Measurements from ENCODE around the gene TACR2.

Gene TACR2

GRCh38 chr10:69383558-69383957, 33.2 kb downstream of the TACR2 start:
- H2BK15ac ChIP-seq (ENCODE audit: low read length): no peak overlapping the region
- H3K36me3 ChIP-seq (replicated peaks in 1 of 2; ENCODE audit: control insufficient read depth in 2 of 2, insufficient read depth in 2 of 2, low read length in 2 of 2): peaks cover 22 to 74% of the 10 kb centered on the region in 2 donors
- no peak overlapping the region for H3K4ac ChIP-seq (ENCODE audit: low read length)
- no peak overlapping the region for H3K9ac ChIP-seq (ENCODE audit: low read depth, low read length, poor library complexity)
- no peak overlapping the region for H3K27ac ChIP-seq (replicated peaks; ENCODE audit: low read length)
- no peak overlapping the region for H3K23ac ChIP-seq (ENCODE audit: low read depth, low read length, poor library complexity)
- no peak overlapping the region for H3K4me2 ChIP-seq (ENCODE audit: insufficient read depth, low read length, poor library complexity, severe bottlenecking)
- no peak for DNase-seq (ENCODE audit: low spot score)
- H2BK5ac ChIP-seq (ENCODE audit: low read length): no peak overlapping the region
- H2AK5ac ChIP-seq (ENCODE audit: low read depth, low read length): no peak overlapping the region
- H2BK120ac ChIP-seq (ENCODE audit: low read depth, low read length): no peak overlapping the region
- H4K8ac ChIP-seq (ENCODE audit: low read depth, low read length): no peak overlapping the region
- H3K79me1 ChIP-seq (ENCODE audit: low read depth, low read length): no peaks in the 10 kb centered on the region
- H4K91ac ChIP-seq (ENCODE audit: low read depth, low read length, poor library complexity): no peak overlapping the region
- H2AFZ ChIP-seq (ENCODE audit: low read length): no peak overlapping the region
- H2BK12ac ChIP-seq (ENCODE audit: low read length): no peak overlapping the region
- H3K4me3 ChIP-seq (ENCODE audit: low read length in 2 of 2): no peak overlapping the region
- no peaks in the 10 kb centered on the region for H3K27me3 ChIP-seq (ENCODE audit: control insufficient read depth in 3 of 3, insufficient read depth in 3 of 3, low read depth in 1 of 3, low read length in 3 of 3)
- H3K18ac ChIP-seq (ENCODE audit: low read length): no peak overlapping the region
- H3K9me3 ChIP-seq (replicated peaks in 1 of 2; ENCODE audit: control insufficient read depth in 2 of 2, insufficient read depth in 1 of 2, low read depth in 1 of 2, low read length in 2 of 2): no peaks in the 10 kb centered on the region
- peaks cover 0 to 2% of the 10 kb centered on the region in 2 donors for H3K4me1 ChIP-seq (ENCODE audit: control insufficient read depth in 2 of 2, insufficient read depth in 1 of 2, low read depth in 1 of 2, low read length in 2 of 2)
- H3K14ac ChIP-seq (ENCODE audit: low read length): no peak overlapping the region
- WGBS, 2 donors (ENCODE audit: extremely low coverage in 2 of 2, insufficient read length in 2 of 2, insufficient replicate concordance in 1 of 2): no CpG with 5 or more reads among the region's 3 CpGs

- Histone ChIP-seq H2BK15ac (ENCODE audit: low read length) (no peak overlapping the region), H3K9me3 (replicated peaks in 1 of 2; ENCODE audit: control insufficient read depth in 2 of 2, insufficient read depth in 1 of 2, low read depth in 1 of 2, low read length in 2 of 2) (no peaks in the 10 kb centered on the region), H3K27ac (replicated peaks; ENCODE audit: low read length) (no peak overlapping the region), H3K23ac (ENCODE audit: low read depth, low read length, poor library complexity) (peak overlapping the region; percentile 82), H3K4ac (ENCODE audit: low read length) (peak overlapping the region; percentile 19), H3K18ac (ENCODE audit: low read length) (no peak overlapping the region), H2AFZ (ENCODE audit: low read length) (no peak overlapping the region), H2BK5ac (ENCODE audit: low read length) (peak overlapping the region; percentile 22), H3K36me3 (replicated peaks in 1 of 2; ENCODE audit: control insufficient read depth in 2 of 2, insufficient read depth in 2 of 2, low read length in 2 of 2) (peaks cover 23 to 64% of the 10 kb centered on the region in 2 donors), H3K9ac (ENCODE audit: low read depth, low read length, poor library complexity) (no peak overlapping the region), H3K4me3 (ENCODE audit: low read length in 2 of 2) (no peak overlapping the region), H3K4me1 (ENCODE audit: control insufficient read depth in 2 of 2, insufficient read depth in 1 of 2, low read depth in 1 of 2, low read length in 2 of 2) (peaks cover 0 to 2% of the 10 kb centered on the region in 2 donors), H3K14ac (ENCODE audit: low read length) (peak overlapping the region; percentile 92), H2BK120ac (ENCODE audit: low read depth, low read length) (no peak overlapping the region), H4K8ac (ENCODE audit: low read depth, low read length) (no peak overlapping the region), H3K27me3 (ENCODE audit: control insufficient read depth in 3 of 3, insufficient read depth in 3 of 3, low read depth in 1 of 3, low read length in 3 of 3) (no peaks in the 10 kb centered on the region), H2AK5ac (ENCODE audit: low read depth, low read length) (no peak overlapping the region), H2BK12ac (ENCODE audit: low read length) (no peak overlapping the region), H3K4me2 (ENCODE audit: insufficient read depth, low read length, poor library complexity, severe bottlenecking) (no peak overlapping the region), H3K79me1 (ENCODE audit: low read depth, low read length) (no peaks in the 10 kb centered on the region), H4K91ac (ENCODE audit: low read depth, low read length, poor library complexity) (no peak overlapping the region)
- DNase-seq (ENCODE audit: low spot score): no peak
- WGBS, 2 donors (ENCODE audit: extremely low coverage in 2 of 2, insufficient read length in 2 of 2, insufficient replicate concordance in 1 of 2): no CpG with 5 or more reads among the region's 26 CpGs
Observed at GRCh38 chr10:69382382-69383117, 34.2 kb downstream of the TACR2 start.

- no peaks in the 10 kb centered on the region for H3K9me3 ChIP-seq (replicated peaks in 1 of 2; ENCODE audit: control insufficient read depth in 2 of 2, insufficient read depth in 1 of 2, low read depth in 1 of 2, low read length in 2 of 2)
- H2BK5ac ChIP-seq (ENCODE audit: low read length): no peak overlapping the region
- WGBS, 2 donors (ENCODE audit: extremely low coverage in 2 of 2, insufficient read length in 2 of 2, insufficient replicate concordance in 1 of 2): no CpG with 5 or more reads among the region's 16 CpGs
- no peak overlapping the region for H4K8ac ChIP-seq (ENCODE audit: low read depth, low read length)
- no peak overlapping the region for H2AFZ ChIP-seq (ENCODE audit: low read length)
- H3K9ac ChIP-seq (ENCODE audit: low read depth, low read length, poor library complexity): no peak overlapping the region
- H4K91ac ChIP-seq (ENCODE audit: low read depth, low read length, poor library complexity): no peak overlapping the region
- no peak overlapping the region for H2BK15ac ChIP-seq (ENCODE audit: low read length)
- no peak overlapping the region for H3K23ac ChIP-seq (ENCODE audit: low read depth, low read length, poor library complexity)
- no peaks in the 10 kb centered on the region for H3K27me3 ChIP-seq (ENCODE audit: control insufficient read depth in 3 of 3, insufficient read depth in 3 of 3, low read depth in 1 of 3, low read length in 3 of 3)
- DNase-seq (ENCODE audit: low spot score): no peak
- peaks cover 2 to 13% of the 10 kb centered on the region in 2 donors for H3K4me1 ChIP-seq (ENCODE audit: control insufficient read depth in 2 of 2, insufficient read depth in 1 of 2, low read depth in 1 of 2, low read length in 2 of 2)
- H3K27ac ChIP-seq (replicated peaks; ENCODE audit: low read length): no peak overlapping the region
- no peak overlapping the region for H2BK120ac ChIP-seq (ENCODE audit: low read depth, low read length)
- no peak overlapping the region for H3K4me2 ChIP-seq (ENCODE audit: insufficient read depth, low read length, poor library complexity, severe bottlenecking)
- no peak overlapping the region for H2BK12ac ChIP-seq (ENCODE audit: low read length)
- H2AK5ac ChIP-seq (ENCODE audit: low read depth, low read length): no peak overlapping the region
- H3K36me3 ChIP-seq (replicated peaks in 1 of 2; ENCODE audit: control insufficient read depth in 2 of 2, insufficient read depth in 2 of 2, low read length in 2 of 2): peaks cover 15 to 49% of the 10 kb centered on the region in 2 donors
- peak overlapping the region in 1 of 2 donors; percentile 13 for H3K4me3 ChIP-seq (ENCODE audit: low read length in 2 of 2)
- H3K79me1 ChIP-seq (ENCODE audit: low read depth, low read length): no peaks in the 10 kb centered on the region
- no peak overlapping the region for H3K18ac ChIP-seq (ENCODE audit: low read length)
- no peak overlapping the region for H3K4ac ChIP-seq (ENCODE audit: low read length)
- H3K14ac ChIP-seq (ENCODE audit: low read length): no peak overlapping the region
Observed at GRCh38 chr10:69379800-69380199, 36.9 kb downstream of the TACR2 start.

- Histone ChIP-seq H4K91ac (ENCODE audit: low read depth, low read length, poor library complexity) (no peak overlapping the region), H3K27ac (replicated peaks; ENCODE audit: low read length) (no peak overlapping the region), H2AK5ac (ENCODE audit: low read depth, low read length) (no peak overlapping the region), H2BK12ac (ENCODE audit: low read length) (no peak overlapping the region), H4K8ac (ENCODE audit: low read depth, low read length) (no peak overlapping the region), H3K9ac (ENCODE audit: low read depth, low read length, poor library complexity) (no peak overlapping the region), H3K4ac (ENCODE audit: low read length) (no peak overlapping the region), H2AFZ (ENCODE audit: low read length) (no peak overlapping the region), H3K4me2 (ENCODE audit: insufficient read depth, low read length, poor library complexity, severe bottlenecking) (no peak overlapping the region), H2BK5ac (ENCODE audit: low read length) (no peak overlapping the region), H2BK120ac (ENCODE audit: low read depth, low read length) (no peak overlapping the region), H3K27me3 (ENCODE audit: control insufficient read depth in 3 of 3, insufficient read depth in 3 of 3, low read depth in 1 of 3, low read length in 3 of 3) (no peaks in the 10 kb centered on the region), H3K18ac (ENCODE audit: low read length) (no peak overlapping the region), H3K36me3 (replicated peaks in 1 of 2; ENCODE audit: control insufficient read depth in 2 of 2, insufficient read depth in 2 of 2, low read length in 2 of 2) (peaks cover 8 to 34% of the 10 kb centered on the region in 2 donors), H2BK15ac (ENCODE audit: low read length) (no peak overlapping the region), H3K23ac (ENCODE audit: low read depth, low read length, poor library complexity) (no peak overlapping the region), H3K79me1 (ENCODE audit: low read depth, low read length) (no peaks in the 10 kb centered on the region), H3K9me3 (replicated peaks in 1 of 2; ENCODE audit: control insufficient read depth in 2 of 2, insufficient read depth in 1 of 2, low read depth in 1 of 2, low read length in 2 of 2) (no peaks in the 10 kb centered on the region), H3K4me3 (ENCODE audit: low read length in 2 of 2) (no peak overlapping the region), H3K4me1 (ENCODE audit: control insufficient read depth in 2 of 2, insufficient read depth in 1 of 2, low read depth in 1 of 2, low read length in 2 of 2) (peaks cover 0 to 13% of the 10 kb centered on the region in 2 donors), H3K14ac (ENCODE audit: low read length) (no peak overlapping the region)
- no CpG with 5 or more reads among the region's 3 CpGs for WGBS, 2 donors (ENCODE audit: extremely low coverage in 2 of 2, insufficient read length in 2 of 2, insufficient replicate concordance in 1 of 2)
- DNase-seq (ENCODE audit: low spot score): no peak
Observed at GRCh38 chr10:69377933-69378332, 38.8 kb downstream of the TACR2 start.
